Prostate gland (tissue), 2 donors: ENCODE data around the gene SPATS2. TPM values are rescaled to one million over a fixed set of nuclear protein-coding genes. Genes with fewer than 3 reads are reported as not detected.

Experiments used
- DNase-seq: peaks from one replicate; pipeline ENCODE4 v3.0.0-alpha.2; 2019; ENCODE audit warnings: low spot score
- H3K27ac ChIP-seq, 2 donors: fragments of 200-600 bp; sonication (generic); 2 replicates each; pipeline ENCODE4 v1.5.1; 2017 to 2019
- H3K27me3 ChIP-seq: fragments of 200-600 bp; sonication (generic); replicated peaks from 2 replicates; pipeline ENCODE4 v1.5.1; 2019; ENCODE audit not compliant: insufficient read depth
- H3K36me3 ChIP-seq, 2 donors: fragments of 200-600 bp; sonication (generic); 1 replicate in 1 of 2; 2 replicates in 1 of 2; pipeline versions ENCODE4 v1.5.1 to v1.8.1; 2017 to 2019
- H3K4me1 ChIP-seq: fragments of 200-600 bp; sonication (generic); replicated peaks from 2 replicates; pipeline ENCODE4 v1.5.1; 2019
- H3K4me3 ChIP-seq, 2 donors: fragments of 200-600 bp; sonication (generic); 2 replicates each; pipeline ENCODE4 v1.5.1; 2017 to 2019
- H3K9me3 ChIP-seq: fragments of 200-600 bp; sonication (generic); 2 replicates; pipeline ENCODE4 v1.5.1; 2017
- CTCF ChIP-seq, 4 experiments: fragments of 200-600 bp in 2 of 4; fragments of 450-650 bp in 2 of 4; sonication (generic) in 2 of 4; IDR thresholded peaks; 1 replicate in 3 of 4; 2 replicates in 1 of 4; pipeline ENCODE4 v1.5.1; 2016 to 2019; ENCODE audit warnings: antibody characterized with exemption in 4 of 4, mild to moderate bottlenecking in 2 of 4, moderate library complexity in 2 of 4
- POLR2A ChIP-seq: fragments of 450-650 bp; IDR thresholded peaks from one replicate; pipeline ENCODE4 v1.6.1; 2016; ENCODE audit warnings: antibody characterized with exemption, mild to moderate bottlenecking
- POLR2AphosphoS5 ChIP-seq: sonication (generic); formaldehyde crosslinking; IDR thresholded peaks from one replicate; pipeline ENCODE4 v1.6.1; 2017; ENCODE audit warnings: antibody characterized with exemption
- WGBS: methylation state at CpG from one replicate; pipeline ENCODE4 v1.1.5; 2018; 5-methylcytosine and 5-hydroxymethylcytosine counted together
- intact Hi-C: fragments of 100-400 bp; cut with DNase I; formaldehyde crosslinking; loops from one replicate; pipeline ENCODE4 v1.14.2; 2022
- total RNA-seq, 2 donors: library from RNA; depleted of rRNA; stranded (reverse); fragments of >200 nt; gene quantifications; one replicate each; pipeline ENCODE4 v1.1.0, GENCODE V29; 2016

SPATS2 gene
- total RNA-seq, 2 donors from 2014 or later = 30.1 to 34.2 TPM

DNA sequence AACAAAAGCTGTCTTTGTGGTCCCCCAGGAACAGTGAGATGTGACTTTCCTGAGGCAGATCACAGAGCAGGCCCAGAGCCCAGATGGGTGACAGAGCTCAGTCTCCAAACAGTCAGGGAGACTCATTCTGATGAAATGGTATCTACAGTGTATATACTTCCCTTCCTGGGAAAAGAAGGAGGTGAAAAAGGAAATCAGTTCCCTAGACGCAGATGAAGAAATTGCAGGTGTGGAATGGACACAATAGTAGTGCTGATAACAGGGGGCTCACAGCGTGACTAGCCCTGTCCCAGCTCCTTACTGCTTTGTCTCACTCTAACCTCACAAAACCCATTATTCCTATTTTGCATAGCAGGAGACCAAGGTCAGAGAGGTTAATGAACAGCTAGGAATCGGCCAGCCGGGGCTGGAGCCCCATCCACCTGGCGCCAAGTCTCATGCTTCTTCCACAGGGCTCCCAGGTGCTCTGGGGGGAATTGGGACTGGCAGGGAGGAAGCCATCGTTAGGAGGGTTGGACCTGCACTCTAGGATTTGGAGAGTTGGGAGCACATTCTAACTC, 183.5 kb downstream of the SPATS2 start:
- Histone ChIP-seq H3K9me3 (no peaks in the 10 kb centered on the region), H3K4me1 (no peaks in the 10 kb centered on the region), H3K27ac (no peak overlapping the region), H3K4me3 (no peak overlapping the region), H3K27me3 (no peaks in the 10 kb centered on the region), H3K36me3 (no peaks in the 10 kb centered on the region)
- no peak for DNase-seq
- intact Hi-C loops = no loop called here
- no peak for TF ChIP-seq POLR2A
- TF ChIP-seq CTCF (IDR thresholded peaks at IDR 0.05) = no peak
- TF ChIP-seq POLR2AphosphoS5 = no peak
- WGBS = 90% methylated on average over 6 of the region's 6 CpGs

DNA sequence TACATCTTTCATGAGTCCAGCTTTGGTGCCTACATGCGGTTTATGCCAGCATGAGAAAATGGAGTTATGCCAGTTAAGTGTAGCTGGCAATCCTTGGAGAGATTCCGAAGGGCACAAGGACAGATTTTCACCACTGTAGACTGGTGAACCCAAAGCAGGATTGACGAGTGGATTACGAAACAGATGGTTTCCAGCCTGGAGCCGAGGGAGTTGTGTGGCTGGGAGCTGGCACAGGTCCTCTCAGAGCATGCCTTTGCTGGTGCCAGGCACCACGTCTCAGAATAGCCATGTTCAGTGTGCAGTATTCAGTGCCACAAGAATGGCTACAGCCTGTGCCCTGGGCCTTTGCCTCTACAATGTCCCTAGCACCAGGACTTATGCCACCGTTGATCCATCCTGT, 184.8 kb downstream of the SPATS2 start:
- H3K4me3 ChIP-seq = no peak overlapping the region
- 52% methylated on average over 7 of the region's 7 CpGs for WGBS
- no peaks in the 10 kb centered on the region for H3K27me3 ChIP-seq
- H3K4me1 ChIP-seq = no peaks in the 10 kb centered on the region
- H3K36me3 ChIP-seq = no peaks in the 10 kb centered on the region
- intact Hi-C loops = no loop called here
- peak; percentile 32 for DNase-seq
- no peak for TF ChIP-seq CTCF (IDR thresholded peaks at IDR 0.05)
- no peak for TF ChIP-seq POLR2A
- no peak for TF ChIP-seq POLR2AphosphoS5
- no peaks in the 10 kb centered on the region for H3K9me3 ChIP-seq
- no peak overlapping the region for H3K27ac ChIP-seq

- no peak for DNase-seq
- 60% methylated on average over 9 of the region's 9 CpGs for WGBS
- intact Hi-C loops = no loop called here
- TF ChIP-seq CTCF (IDR thresholded peaks at IDR 0.05) (no peak), POLR2AphosphoS5 (no peak), POLR2A (no peak)
- Histone ChIP-seq H3K4me3 (no peak overlapping the region), H3K36me3 (peaks cover 0 to 3% of the 10 kb centered on the region in 2 donors), H3K27ac (no peak overlapping the region), H3K4me1 (no peaks in the 10 kb centered on the region), H3K27me3 (no peaks in the 10 kb centered on the region), H3K9me3 (no peaks in the 10 kb centered on the region)
Observed at GRCh38 chr12:49552425-49552824, 185.2 kb downstream of the SPATS2 start.

GRCh38 chr12:49552899-49553298, 185.6 kb downstream of the SPATS2 start:
- intact Hi-C loops = no loop called here
- Histone ChIP-seq H3K9me3 (no peaks in the 10 kb centered on the region), H3K4me3 (no peak overlapping the region), H3K4me1 (no peaks in the 10 kb centered on the region), H3K36me3 (peaks cover 0 to 8% of the 10 kb centered on the region in 2 donors), H3K27ac (no peak overlapping the region), H3K27me3 (no peaks in the 10 kb centered on the region)
- DNase-seq = no peak
- 85% methylated on average over 8 of the region's 8 CpGs for WGBS
- TF ChIP-seq CTCF (IDR thresholded peaks at IDR 0.05) = no peak
- TF ChIP-seq POLR2A = no peak
- TF ChIP-seq POLR2AphosphoS5 = no peak

GRCh38 chr12:49553512-49554088, 186.3 kb downstream of the SPATS2 start:
- peaks cover 3 to 9% of the 10 kb centered on the region in 2 donors for H3K36me3 ChIP-seq
- H3K4me3 ChIP-seq = no peak overlapping the region
- WGBS = 65% methylated on average over 2 of the region's 2 CpGs
- DNase-seq = no peak
- intact Hi-C loops = no loop called here
- no peak overlapping the region for H3K27ac ChIP-seq
- H3K4me1 ChIP-seq = no peaks in the 10 kb centered on the region
- no peaks in the 10 kb centered on the region for H3K9me3 ChIP-seq
- TF ChIP-seq CTCF (IDR thresholded peaks at IDR 0.05) (peak in 3 of 4 experiments; percentile 11 to 56 (median 52)), POLR2A (no peak)
- no peaks in the 10 kb centered on the region for H3K27me3 ChIP-seq
